ENCODE measurements around the gene IL11. TPM values are rescaled to one million over a fixed set of nuclear protein-coding genes. Genes with fewer than 3 reads are reported as not detected.

IL11 gene
- total RNA-seq, 1 donor from 2014 or later: not detected

Other genes starting within 250 kb of the IL11 start
- 187 TPM for gene TNNT1, start 221.3 kb downstream of the IL11 start, total RNA-seq
- 7,865 TPM for gene TNNI3, start 212.7 kb downstream of the IL11 start, total RNA-seq
- gene DNAAF3, start 203.8 kb downstream of the IL11 start, total RNA-seq: 3.4 TPM
- 0.30 TPM for gene SYT5, start 190.2 kb downstream of the IL11 start, total RNA-seq
- 3.7 TPM for gene PTPRH, start 161.0 kb downstream of the IL11 start, total RNA-seq
- 1.6 TPM for gene TMEM86B, start 141.7 kb downstream of the IL11 start, total RNA-seq
- gene PPP6R1, start 111.4 kb downstream of the IL11 start, total RNA-seq: 43.0 TPM
- gene HSPBP1, start 90.4 kb downstream of the IL11 start, total RNA-seq: 24.6 TPM
- 8.8 TPM for gene BRSK1, start 86.5 kb downstream of the IL11 start, total RNA-seq
- gene TMEM150B, start 45.1 kb downstream of the IL11 start, total RNA-seq: 0.62 TPM
- 6.1 TPM for gene KMT5C, start 30.6 kb downstream of the IL11 start, total RNA-seq
- not detected for gene COX6B2, start 15.7 kb downstream of the IL11 start, total RNA-seq
- not detected for gene GARIN5B, start 7.2 kb downstream of the IL11 start, total RNA-seq
- not detected for gene TMEM190, start 6.4 kb upstream of the IL11 start, total RNA-seq
- 0.65 TPM for gene TMEM238, start 13.8 kb upstream of the IL11 start, total RNA-seq
- gene RPL28, start 15.5 kb upstream of the IL11 start, total RNA-seq: 479 TPM
- 28.4 TPM for gene UBE2S, start 37.3 kb upstream of the IL11 start, total RNA-seq
- not detected for gene SHISA7, start 72.8 kb upstream of the IL11 start, total RNA-seq
- 50.8 TPM for gene ISOC2, start 91.2 kb upstream of the IL11 start, total RNA-seq
- gene C19orf85, start 94.3 kb upstream of the IL11 start, total RNA-seq: not detected
- gene ZNF628, start 106.2 kb upstream of the IL11 start, total RNA-seq: 3.4 TPM
- 6.0 TPM for gene NAT14, start 114.7 kb upstream of the IL11 start, total RNA-seq
- gene SSC5D, start 118.0 kb upstream of the IL11 start, total RNA-seq: 7.7 TPM
- 2.0 TPM for gene SBK2, start 166.7 kb upstream of the IL11 start, total RNA-seq
- 6.7 TPM for gene SBK3, start 175.1 kb upstream of the IL11 start, total RNA-seq
- gene ZNF579, start 210.4 kb upstream of the IL11 start, total RNA-seq: 12.2 TPM
- 19.4 TPM for gene FIZ1, start 229.1 kb upstream of the IL11 start, total RNA-seq
- 13.7 TPM for gene ZNF524, start 229.8 kb upstream of the IL11 start, total RNA-seq
- 15.7 TPM for gene ZNF865, start 235.2 kb upstream of the IL11 start, total RNA-seq

Measured in cardiac septum (tissue), 1 donor.